PC-3 (cell line): ENCODE results near the gene HECW1. TPM values are rescaled to one million over a fixed set of nuclear protein-coding genes. Genes with fewer than 3 reads are reported as not detected.
A peak's percentile ranks its signal among the peaks of the same experiment; 100 is the strongest.

Experiments used
- ATAC-seq: fragments of 200-7000 bp; cut with Tn5 transposase; 2 replicates; pipeline ENCODE4 v1.9.1; 2020; ENCODE audit warnings: mild to moderate bottlenecking, moderate library complexity
- BruUV-seq: library from RNA; stranded (reverse); fragments of 400-500 nt; replicated peaks from 2 replicates; lab custom pipeline; 2021; lab: Mats Ljungman, UMichigan
- CTCF ChIA-PET: fragments of 300-600 bp; sonication (Branson Sonifier 250); formaldehyde crosslinking; loops from one replicate; lab custom pipeline; 2022; ENCODE audit warnings: antibody characterized with exemption; lab: Charles Lee
- POLR2A ChIA-PET: fragments of 300-600 bp; sonication (Branson Sonifier 250); formaldehyde crosslinking; loops from one replicate; lab custom pipeline; 2022; ENCODE audit warnings: antibody characterized with exemption; ENCODE audit not compliant: unreplicated experiment; lab: Charles Lee
- DNase-seq: peaks from one replicate; pipeline ENCODE4 v3.0.0-alpha.2; 2015
- H2AFZ ChIP-seq: fragments of 300-600 bp; sonication (generic); 2 replicates; pipeline ENCODE4 v1.6.0; 2016; ENCODE audit warnings: antibody characterized with exemption, low read length
- H3F3A ChIP-seq: fragments of 300-600 bp; sonication (generic); one replicate; pipeline ENCODE4 v1.6.0; 2017; ENCODE audit warnings: antibody characterized with exemption, low read length, control low read depth, mild to moderate bottlenecking; ENCODE audit not compliant: unreplicated experiment
- H3K27ac ChIP-seq: fragments of 300-600 bp; sonication (generic); 2 replicates; pipeline ENCODE4 v1.5.1; 2016; ENCODE audit warnings: mild to moderate bottlenecking, low read length
- H3K27me3 ChIP-seq: fragments of 300-600 bp; sonication (generic); 2 replicates; pipeline ENCODE4 v1.6.1; 2016; ENCODE audit warnings: low read length, mixed read lengths
- H3K36me3 ChIP-seq: fragments of 300-600 bp; sonication (generic); 2 replicates; pipeline ENCODE4 v1.6.1; 2016; ENCODE audit warnings: low read depth, mixed run types, low read length, mixed read lengths
- H3K4me1 ChIP-seq: fragments of 300-600 bp; sonication (generic); 2 replicates; pipeline ENCODE4 v1.5.1; 2016; ENCODE audit warnings: low read length; ENCODE audit not compliant: insufficient read depth
- H3K4me2 ChIP-seq: fragments of 300-600 bp; sonication (generic); 2 replicates; pipeline ENCODE4 v1.6.0; 2016; ENCODE audit warnings: low read length
- H3K4me3 ChIP-seq: fragments of 300-600 bp; sonication (generic); 2 replicates; pipeline ENCODE4 v1.5.1; 2016; ENCODE audit warnings: mild to moderate bottlenecking, low read length, mixed read lengths
- H3K79me2 ChIP-seq: fragments of 300-600 bp; sonication (generic); 2 replicates; pipeline ENCODE4 v1.6.1; 2017; ENCODE audit warnings: low read length, mixed read lengths
- H3K9ac ChIP-seq: fragments of 300-600 bp; sonication (generic); 2 replicates; pipeline ENCODE4 v1.6.0; 2016; ENCODE audit warnings: mild to moderate bottlenecking, low read length
- H3K9me2 ChIP-seq: fragments of 300-600 bp; sonication (generic); replicated peaks from 2 replicates; pipeline ENCODE4 v1.6.1; 2016; ENCODE audit warnings: mixed run types, low read length, mixed read lengths
- H3K9me3 ChIP-seq: fragments of 300-600 bp; sonication (generic); 2 replicates; pipeline ENCODE4 v1.6.1; 2016; ENCODE audit warnings: low read length, mixed read lengths
- H4K20me1 ChIP-seq: fragments of 300-600 bp; sonication (generic); 2 replicates; pipeline ENCODE4 v1.6.1; 2016; ENCODE audit warnings: low read length, mixed read lengths
- EZH2 ChIP-seq: fragments of 300-600 bp; sonication (generic); IDR thresholded peaks from one replicate; pipeline ENCODE4 v1.6.1; 2017; ENCODE audit warnings: antibody characterized with exemption, mild to moderate bottlenecking, low read length; ENCODE audit not compliant: unreplicated experiment
- EZH2phosphoT487 ChIP-seq: fragments of 300-600 bp; sonication (generic); IDR thresholded peaks from 2 replicates; pipeline ENCODE4 v1.6.1; 2018; ENCODE audit warnings: mild to moderate bottlenecking, antibody characterized with exemption, low read length, borderline replicate concordance
- intact Hi-C: fragments of 100-400 bp; cut with micrococcal nuclease; formaldehyde crosslinking; loops from 2 replicates; pipeline ENCODE4 v1.9.0; 2023
- total RNA-seq: library from RNA; depleted of rRNA; stranded (reverse); fragments of >200 nt; gene quantifications from 2 replicates; pipeline ENCODE4 v1.2.3, GENCODE V29; 2014
- TF ChIP-seq, protein P1 (sequence below): fragments of 300-600 bp; sonication (generic); conservative IDR thresholded peaks from 2 replicates; pipeline ENCODE4 v1.5.1; 2017; ENCODE audit warnings: antibody characterized with exemption, low read depth, mild to moderate bottlenecking, low read length

Gene HECW1
- total RNA-seq, 1 experiment from 2014 or later, result 3.0 TPM

DNA sequence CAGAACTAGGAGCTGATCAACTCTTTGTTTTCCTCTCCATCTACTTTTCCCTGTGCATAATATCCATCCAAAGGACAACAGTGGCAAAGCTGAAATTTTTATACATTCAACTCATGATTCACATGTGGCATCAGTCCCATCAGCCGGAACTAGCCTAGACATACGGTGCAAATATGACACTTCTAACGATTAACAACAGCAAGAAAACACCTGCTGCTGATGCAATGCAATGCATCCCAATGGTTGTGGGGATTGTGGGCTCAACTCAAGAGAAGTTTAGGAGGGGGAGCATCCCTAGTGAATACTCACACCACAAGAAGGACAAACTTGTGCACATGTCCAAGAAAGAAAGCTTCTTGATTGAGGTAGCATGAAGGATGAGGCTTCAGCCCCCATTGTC, 449.9 kb downstream of the HECW1 start:
- Histone ChIP-seq H3K9ac (no peak overlapping the region), H3K4me3 (no peak overlapping the region), H3K27ac (no peak overlapping the region), H2AFZ (no peak overlapping the region), H4K20me1 (no peaks in the 10 kb centered on the region), H3K27me3 (no peaks in the 10 kb centered on the region), H3K79me2 (no peaks in the 10 kb centered on the region), H3F3A (no peaks in the 10 kb centered on the region), H3K9me3 (no peaks in the 10 kb centered on the region), H3K4me2 (no peak overlapping the region), H3K36me3 (no peaks in the 10 kb centered on the region), H3K4me1 (peaks cover 14% of the 10 kb centered on the region), H3K9me2 (no peaks in the 10 kb centered on the region)
- POLR2A ChIA-PET, result no interaction called here
- DNase-seq (no peak), ATAC-seq (no peak)
- BruUV-seq, result no TSS peak
- no peak for TF ChIP-seq EZH2
- TF ChIP-seq, protein P1, sequence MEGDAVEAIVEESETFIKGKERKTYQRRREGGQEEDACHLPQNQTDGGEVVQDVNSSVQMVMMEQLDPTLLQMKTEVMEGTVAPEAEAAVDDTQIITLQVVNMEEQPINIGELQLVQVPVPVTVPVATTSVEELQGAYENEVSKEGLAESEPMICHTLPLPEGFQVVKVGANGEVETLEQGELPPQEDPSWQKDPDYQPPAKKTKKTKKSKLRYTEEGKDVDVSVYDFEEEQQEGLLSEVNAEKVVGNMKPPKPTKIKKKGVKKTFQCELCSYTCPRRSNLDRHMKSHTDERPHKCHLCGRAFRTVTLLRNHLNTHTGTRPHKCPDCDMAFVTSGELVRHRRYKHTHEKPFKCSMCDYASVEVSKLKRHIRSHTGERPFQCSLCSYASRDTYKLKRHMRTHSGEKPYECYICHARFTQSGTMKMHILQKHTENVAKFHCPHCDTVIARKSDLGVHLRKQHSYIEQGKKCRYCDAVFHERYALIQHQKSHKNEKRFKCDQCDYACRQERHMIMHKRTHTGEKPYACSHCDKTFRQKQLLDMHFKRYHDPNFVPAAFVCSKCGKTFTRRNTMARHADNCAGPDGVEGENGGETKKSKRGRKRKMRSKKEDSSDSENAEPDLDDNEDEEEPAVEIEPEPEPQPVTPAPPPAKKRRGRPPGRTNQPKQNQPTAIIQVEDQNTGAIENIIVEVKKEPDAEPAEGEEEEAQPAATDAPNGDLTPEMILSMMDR, result no peak
- no peak for TF ChIP-seq EZH2phosphoT487
- intact Hi-C loops, result loop anchor here (10.0 kb wide), 1 partner anchor 68 kb away; no protein-coding TSS in a partner anchor
- CTCF ChIA-PET, result no interaction called here

DNA sequence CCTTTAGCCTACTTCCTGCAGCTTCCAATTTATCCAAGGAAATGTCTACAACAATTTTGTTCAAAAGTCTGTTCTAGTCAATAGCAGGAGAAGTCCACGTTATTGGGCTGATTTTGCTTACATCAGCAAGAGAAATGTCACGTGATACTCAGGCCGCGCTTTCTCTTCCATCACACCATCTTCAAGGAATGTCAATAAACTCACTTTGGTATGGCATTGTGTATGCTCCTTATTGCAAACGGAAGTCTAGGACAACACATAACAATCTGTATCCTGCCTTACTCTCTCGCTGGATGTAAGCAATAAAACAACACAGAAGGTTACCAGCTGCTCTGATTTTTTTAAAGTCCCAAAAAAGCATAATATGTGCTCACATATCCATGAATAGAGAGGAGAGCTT, 453.3 kb downstream of the HECW1 start:
- no peak overlapping the region for H3K9ac ChIP-seq
- no TSS peak for BruUV-seq
- H3K27me3 ChIP-seq, result no peaks in the 10 kb centered on the region
- no peaks in the 10 kb centered on the region for H3K79me2 ChIP-seq
- no peaks in the 10 kb centered on the region for H4K20me1 ChIP-seq
- ChIA-PET CTCF (no interaction called here), POLR2A (no interaction called here)
- DNase-seq (no peak), ATAC-seq (no peak)
- peaks cover 3% of the 10 kb centered on the region for H3F3A ChIP-seq
- H3K9me3 ChIP-seq, result no peaks in the 10 kb centered on the region
- no peak for TF ChIP-seq EZH2phosphoT487
- no peak for TF ChIP-seq EZH2
- TF ChIP-seq, protein P1, result no peak
- H3K36me3 ChIP-seq, result no peaks in the 10 kb centered on the region
- no peak overlapping the region for H3K4me2 ChIP-seq
- H3K27ac ChIP-seq, result no peak overlapping the region
- H3K4me3 ChIP-seq, result no peak overlapping the region
- H3K9me2 ChIP-seq, result no peaks in the 10 kb centered on the region
- peaks cover 31% of the 10 kb centered on the region for H3K4me1 ChIP-seq
- H2AFZ ChIP-seq, result no peak overlapping the region
- intact Hi-C loops, result loop anchor here (10.0 kb wide), 1 partner anchor 71 kb away; no protein-coding TSS in a partner anchor

DNA sequence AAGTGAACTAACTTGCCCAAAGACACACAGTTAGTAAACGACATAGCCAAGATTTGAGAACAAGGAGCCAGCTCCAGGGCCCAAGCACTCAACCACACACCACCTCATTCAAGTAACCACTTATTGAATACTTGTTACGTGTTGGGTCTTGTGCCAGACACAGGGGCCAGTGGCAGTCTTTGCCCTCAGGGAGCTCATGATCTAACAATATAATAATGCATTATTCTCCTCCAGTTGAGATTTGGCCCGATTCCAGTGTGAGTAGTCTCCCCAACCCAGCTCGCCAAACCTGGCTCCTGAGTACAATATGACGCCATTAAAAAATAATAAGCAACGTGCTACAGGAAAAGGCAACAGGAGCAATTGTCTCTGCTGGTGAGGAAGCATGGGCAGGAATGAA, 456.1 kb downstream of the HECW1 start:
- H2AFZ ChIP-seq, result peak overlapping the region; percentile 38; the same call in 1 of the 2 replicates
- intact Hi-C loops, result loop anchor here (10.0 kb wide), 1 partner anchor 74 kb away; no protein-coding TSS in a partner anchor
- DNase-seq (peak; percentile 93), ATAC-seq (peak; percentile 34)
- peaks cover 49% of the 10 kb centered on the region for H3K4me1 ChIP-seq
- no peaks in the 10 kb centered on the region for H3K9me3 ChIP-seq
- no TSS peak for BruUV-seq
- no peaks in the 10 kb centered on the region for H3K9me2 ChIP-seq
- peak overlapping the region; percentile 97 for H3K27ac ChIP-seq
- CTCF ChIA-PET, result interaction anchor here (2.1 kb wide), 1 partner anchor 14 kb away, joined by 7 read pairs; the partner anchor contains the start of gene STK17A
- no peaks in the 10 kb centered on the region for H3K27me3 ChIP-seq
- peak overlapping the region; percentile 70 for H3K9ac ChIP-seq
- H3K4me3 ChIP-seq, result no peak overlapping the region
- H3K4me2 ChIP-seq, result peak overlapping the region; percentile 46
- no peaks in the 10 kb centered on the region for H4K20me1 ChIP-seq
- H3K79me2 ChIP-seq, result no peaks in the 10 kb centered on the region
- TF ChIP-seq EZH2 (no peak), EZH2phosphoT487 (no peak)
- TF ChIP-seq, protein P1, result no peak
- POLR2A ChIA-PET, result interaction anchor here (1.4 kb wide), 1 partner anchor 14 kb away, joined by 26 read pairs; the partner anchor contains the start of gene STK17A
- peaks cover 3% of the 10 kb centered on the region for H3F3A ChIP-seq
- no peaks in the 10 kb centered on the region for H3K36me3 ChIP-seq
